Ammon's horn (tissue), 1 donor: Measurements from ENCODE around the gene ZFC3H1.
A peak's percentile ranks its signal among the peaks of the same experiment; 100 is the strongest.

ENCODE experiments used
- DNase-seq: peaks from one replicate; pipeline ENCODE4 v3.0.0-alpha.2; 2016; ENCODE audit warnings: low spot score

The ZFC3H1 gene

DNA sequence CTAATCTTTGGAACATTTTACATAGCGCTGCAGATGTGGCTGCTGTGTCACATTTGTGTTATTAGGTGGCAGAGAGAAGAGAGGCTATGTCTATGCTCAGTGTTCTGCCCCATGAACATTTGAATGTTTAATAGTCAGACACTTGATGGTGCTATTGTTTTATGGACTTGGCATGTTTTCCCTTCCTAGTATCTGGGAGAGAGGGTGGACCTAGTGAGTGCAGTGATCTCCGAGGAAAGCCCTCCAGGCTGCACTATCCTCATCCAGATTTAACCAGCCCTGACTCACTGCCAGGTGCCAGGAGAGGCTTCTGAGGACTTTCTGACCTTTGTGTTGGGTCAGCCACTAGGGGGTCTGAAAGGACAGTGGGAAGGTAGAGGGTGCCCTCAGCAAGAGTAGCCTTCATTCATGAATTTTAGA is 24.3 kb downstream of the ZFC3H1 start:
- peak; percentile 46 for DNase-seq

DNA sequence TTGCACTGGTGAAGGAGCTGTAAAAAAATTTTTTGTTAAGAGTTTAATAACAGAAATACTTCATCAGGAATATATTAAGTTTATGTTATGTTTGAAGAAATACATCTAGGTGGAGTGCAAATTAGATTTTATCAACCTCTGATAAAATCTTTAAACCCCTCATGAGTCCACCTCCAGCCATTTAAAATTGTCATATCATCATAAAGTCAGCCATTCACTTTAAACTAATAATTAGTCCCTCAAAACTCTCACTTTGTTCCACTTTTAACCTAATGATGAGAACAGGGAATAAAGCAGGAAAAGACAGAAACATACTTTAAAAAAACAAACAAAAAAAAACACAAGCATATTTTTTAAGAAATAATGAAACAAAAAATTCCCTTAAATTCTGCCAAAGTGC is 25.1 kb downstream of the ZFC3H1 start:
- DNase-seq, result no peak

- DNase-seq, result peak; percentile 74
Observed at GRCh38 chr12:71636704-71637115, 26.9 kb downstream of the ZFC3H1 start.

DNA sequence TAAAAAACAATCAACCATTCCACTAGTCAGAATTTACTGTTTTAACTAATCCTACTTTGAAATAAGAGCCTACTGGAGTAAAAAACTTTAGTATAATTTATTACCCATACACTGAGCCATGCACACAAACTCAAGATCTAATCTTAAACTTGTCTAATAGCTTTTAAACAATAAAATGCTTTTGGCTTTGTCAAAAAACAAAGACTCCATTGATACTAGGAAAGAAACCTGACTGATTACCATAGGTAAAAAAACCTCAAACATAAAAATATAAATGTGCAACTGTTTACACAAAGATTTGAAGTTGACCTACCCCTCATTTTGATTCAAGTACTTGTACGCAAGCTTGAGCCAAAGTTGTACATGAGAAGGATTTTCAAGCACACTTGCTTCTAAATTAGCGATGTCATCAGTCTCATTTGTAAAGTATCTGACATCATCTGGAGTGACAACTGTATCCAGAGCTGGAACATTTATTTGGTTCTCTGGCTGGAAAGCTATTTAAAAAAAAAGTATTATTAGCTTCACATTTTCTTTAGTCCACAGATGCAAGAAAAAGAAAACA is 36.1 kb downstream of the ZFC3H1 start:
- DNase-seq, result no peak

DNA sequence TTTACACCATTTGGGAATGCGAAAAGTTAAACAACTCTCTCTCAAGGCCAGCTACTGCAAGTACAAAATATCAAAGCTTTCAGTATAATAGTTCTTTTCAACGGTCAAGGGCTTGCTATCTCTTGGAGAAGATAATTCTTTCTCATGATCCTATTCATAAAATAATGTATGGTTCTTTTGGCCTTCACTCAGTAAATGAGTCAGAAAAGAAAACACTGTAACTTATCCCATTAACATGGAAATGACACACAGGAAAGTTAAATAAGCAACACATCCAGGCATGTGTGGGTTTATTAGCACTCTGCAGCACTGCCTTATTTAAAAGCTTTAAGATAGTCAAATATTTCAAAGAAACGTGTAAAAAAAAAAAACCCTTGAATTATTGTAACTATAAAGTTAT is 36.9 kb downstream of the ZFC3H1 start:
- DNase-seq, result no peak

- no peak for DNase-seq
Observed at GRCh38 chr12:71626098-71626497, 37.5 kb downstream of the ZFC3H1 start.

DNA sequence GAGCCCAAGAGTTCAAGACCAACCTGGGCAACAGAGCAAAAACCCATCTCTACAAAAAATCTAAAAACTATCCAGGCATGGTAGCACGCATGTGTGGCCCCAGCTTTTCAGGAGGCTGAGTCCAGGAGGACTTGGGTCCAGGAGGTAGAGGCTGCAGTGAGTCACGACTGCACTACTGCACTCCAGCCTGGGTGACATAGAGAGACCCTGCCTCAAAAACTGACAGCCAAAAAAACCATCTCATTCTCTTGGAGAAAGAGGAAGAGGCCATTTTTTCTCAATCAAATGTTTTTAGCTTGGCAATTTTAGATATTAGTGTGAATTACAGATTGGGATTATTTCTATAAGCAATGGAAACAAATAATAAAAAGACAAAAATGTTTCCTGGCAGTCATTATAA is 38.2 kb downstream of the ZFC3H1 start:
- no peak for DNase-seq

DNA sequence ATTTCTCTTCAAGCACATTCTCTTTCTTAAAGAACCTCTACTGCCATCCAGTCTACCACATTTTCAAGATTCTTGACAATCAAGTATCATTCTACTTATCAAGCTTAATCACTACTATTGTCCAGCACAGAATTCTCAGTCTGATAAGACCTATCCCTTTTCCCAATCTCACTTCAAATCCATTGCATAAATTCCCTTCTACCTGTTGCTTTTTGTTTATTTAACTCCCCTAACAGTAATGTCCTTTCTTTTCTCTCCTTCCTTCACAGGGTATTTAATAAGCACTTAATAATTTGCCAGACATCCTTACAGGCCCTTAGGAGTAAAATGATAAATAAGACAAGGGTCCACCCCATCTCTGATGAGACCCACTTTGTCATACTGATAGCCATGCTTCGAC is 41.7 kb downstream of the ZFC3H1 start:
- DNase-seq, result no peak

GRCh38 chr12:71610031-71610795 is 53.4 kb downstream of the ZFC3H1 start:
- no peak for DNase-seq

DNA sequence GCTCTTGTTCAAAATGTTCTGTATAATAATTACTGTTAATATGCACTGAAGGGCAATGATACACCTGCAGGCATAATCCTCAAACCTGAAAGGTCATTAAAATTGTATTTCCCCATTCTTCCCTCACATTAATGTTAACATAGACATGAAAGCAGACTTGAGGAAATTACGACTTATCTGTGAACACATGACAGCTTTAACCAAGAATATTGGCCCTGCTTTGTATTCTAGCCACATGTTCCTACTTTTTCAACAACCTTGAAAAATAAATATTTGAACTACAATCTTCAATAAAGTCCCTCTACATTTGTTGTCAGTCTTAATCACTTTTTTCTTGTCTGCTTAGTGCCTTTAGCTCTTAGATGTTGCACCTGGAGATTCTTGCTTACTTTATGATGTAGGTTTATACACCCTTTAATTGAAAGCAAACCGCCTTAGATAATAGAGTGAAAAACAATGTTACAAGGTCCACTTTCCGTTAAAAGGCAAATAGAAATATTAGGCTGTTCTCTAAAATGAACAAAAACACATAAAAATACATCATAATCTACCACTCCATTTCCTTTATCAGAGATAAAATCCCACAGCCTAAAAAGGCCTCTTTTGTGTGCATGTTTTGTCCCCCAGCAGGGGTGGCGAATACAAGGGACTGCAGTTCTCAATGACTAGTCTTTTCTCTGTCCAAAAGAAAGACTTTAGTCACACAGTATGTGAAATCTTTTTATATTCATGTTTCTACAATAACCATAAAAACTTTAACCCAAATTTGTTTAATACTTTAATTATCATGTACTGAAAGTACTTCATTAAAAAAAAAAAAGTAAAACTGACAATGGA is 55.9 kb downstream of the ZFC3H1 start:
- DNase-seq, result peak; percentile 47

- DNase-seq, result no peak
Observed at GRCh38 chr12:71605039-71605438, 58.6 kb downstream of the ZFC3H1 start.

DNA sequence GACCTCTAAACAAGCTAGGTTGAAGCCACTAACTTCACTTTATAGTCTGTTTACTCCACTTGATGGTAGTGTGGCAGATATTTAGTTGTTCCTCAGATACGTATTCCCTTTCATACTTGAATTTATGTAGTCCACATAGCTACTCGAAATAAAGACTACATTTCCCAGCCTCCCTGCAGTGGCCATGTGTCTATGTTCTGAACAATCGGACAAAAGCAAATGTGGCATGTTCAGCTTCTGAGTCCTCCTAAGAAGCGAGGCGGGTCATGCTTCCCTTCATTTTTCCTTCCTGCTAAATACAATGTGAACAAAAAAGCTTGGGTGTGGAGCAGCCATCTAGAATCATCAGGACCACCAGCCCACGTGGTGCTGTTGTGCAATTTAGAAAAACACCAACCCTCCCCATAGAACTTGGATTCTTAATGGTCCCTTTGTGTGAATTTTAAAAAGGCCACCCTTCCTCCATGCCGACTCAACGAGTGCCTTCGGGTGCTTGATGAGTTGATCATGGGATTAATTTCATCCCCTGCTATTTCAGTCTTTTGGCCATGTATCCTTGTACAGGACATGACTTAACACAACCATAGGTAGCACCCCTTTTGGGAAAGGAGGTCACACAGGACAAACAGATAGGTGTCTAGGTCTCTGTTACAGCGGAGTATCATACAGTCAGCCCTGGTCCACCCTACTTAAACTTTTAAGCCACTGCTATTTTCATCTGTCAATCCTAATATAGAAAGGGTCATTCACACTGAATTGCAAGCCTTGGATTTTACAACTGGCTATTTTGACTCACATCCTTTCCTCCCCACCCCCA is 60.7 kb downstream of the ZFC3H1 start:
- DNase-seq, result no peak

GRCh38 chr12:71601546-71601945 is 62.1 kb downstream of the ZFC3H1 start:
- DNase-seq, result no peak

GRCh38 chr12:71599210-71599609 is 64.4 kb downstream of the ZFC3H1 start:
- no peak for DNase-seq

DNA sequence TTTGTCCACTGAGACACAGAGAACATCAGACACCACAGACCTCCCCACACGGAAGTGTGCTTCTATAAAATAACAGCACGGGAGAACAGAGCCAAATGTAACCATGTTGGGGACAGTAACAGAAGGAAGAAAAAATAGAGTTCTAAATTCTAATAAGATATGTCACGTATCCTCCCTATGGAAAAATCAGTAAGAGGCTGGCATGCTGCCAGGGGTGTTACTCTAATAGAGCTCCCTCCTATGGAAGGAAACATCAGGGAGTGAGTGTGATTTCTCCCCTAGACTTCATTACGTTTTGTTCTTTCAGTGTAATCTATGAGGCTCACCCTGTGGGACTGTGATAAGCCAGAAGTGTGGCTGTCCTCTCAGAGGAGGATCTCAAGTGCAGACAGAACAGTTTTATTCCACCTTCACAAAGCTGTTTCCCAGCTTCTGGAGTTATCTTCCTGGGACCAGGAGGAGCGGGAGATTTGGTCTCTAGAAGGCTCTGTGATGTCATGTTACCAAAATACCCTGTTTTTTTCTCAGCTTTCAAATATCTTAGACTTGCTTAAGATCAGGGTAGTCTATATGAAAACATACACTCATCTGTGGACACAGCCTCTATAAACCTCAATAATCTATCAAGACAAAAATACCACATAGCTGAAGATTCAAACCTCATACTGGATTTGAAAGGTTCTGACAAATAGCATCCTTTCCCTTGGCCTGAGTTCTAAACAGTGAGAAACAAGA is 69.3 kb downstream of the ZFC3H1 start:
- DNase-seq, result no peak

DNA sequence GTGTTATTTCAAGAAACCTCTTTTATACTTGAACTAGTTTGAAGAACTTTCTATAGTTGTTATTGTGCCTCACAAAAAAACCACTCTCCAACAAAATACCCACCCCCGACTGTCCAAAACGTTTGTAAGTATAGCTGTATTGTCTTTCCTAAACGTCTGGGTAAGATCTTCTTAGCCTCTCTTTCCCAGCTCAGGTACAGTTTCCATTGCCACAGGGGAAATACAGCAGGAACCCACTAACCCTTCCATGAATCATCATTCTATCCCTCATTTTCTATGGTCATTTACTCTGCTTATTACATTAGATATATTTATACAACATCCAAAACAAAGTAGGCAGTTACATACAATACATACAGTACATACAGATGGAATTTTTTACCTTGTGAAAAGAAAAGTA is 70.8 kb downstream of the ZFC3H1 start:
- DNase-seq, result no peak

DNA sequence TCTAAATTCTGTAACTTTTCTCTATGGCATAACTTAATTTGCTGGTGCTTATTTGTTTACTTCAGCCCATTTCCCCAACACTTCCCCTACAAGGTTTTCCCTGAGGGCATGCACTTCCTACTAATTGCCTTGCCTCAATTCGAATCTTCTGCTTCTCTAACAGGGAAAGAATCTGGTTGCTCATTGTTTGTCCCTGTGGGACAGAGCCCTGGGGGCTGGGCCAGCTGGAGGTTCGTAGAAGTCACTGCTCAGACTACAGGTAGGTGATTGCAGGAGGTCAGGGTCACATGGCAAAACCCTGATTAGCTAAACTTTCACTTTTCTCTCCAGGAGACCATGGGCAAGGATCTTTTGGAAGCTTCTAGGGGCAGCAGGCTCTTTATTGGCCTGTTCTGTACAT is 72.0 kb downstream of the ZFC3H1 start:
- no peak for DNase-seq

- no peak for DNase-seq
Observed at GRCh38 chr12:71589478-71589881, 74.2 kb downstream of the ZFC3H1 start.

- DNase-seq, result peak; percentile 42
Observed at GRCh38 chr12:71587012-71587411, 76.6 kb downstream of the ZFC3H1 start.

DNA sequence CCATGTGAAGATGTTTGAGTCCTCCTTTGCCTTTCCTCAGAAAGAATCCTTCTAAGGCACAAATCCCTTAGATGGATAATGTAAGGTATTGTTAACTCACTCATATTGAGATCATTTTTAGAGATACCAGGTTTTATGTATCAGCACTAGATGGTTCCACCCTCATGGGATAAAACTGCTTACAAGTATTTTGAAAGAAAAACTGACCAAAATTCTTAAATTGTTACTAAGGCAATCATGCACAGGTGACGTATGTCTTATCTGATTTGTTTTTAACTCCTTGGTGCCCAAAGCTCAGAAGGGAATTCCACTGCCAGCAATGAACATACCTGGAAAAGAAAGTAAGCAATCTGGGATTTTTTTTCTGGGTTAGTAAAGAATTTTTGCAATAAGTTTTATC is 78.4 kb downstream of the ZFC3H1 start:
- DNase-seq, result no peak

- DNase-seq, result no peak
Observed at GRCh38 chr12:71584356-71584755, 79.3 kb downstream of the ZFC3H1 start.
